NCI-H2081 (cell line): Measurements from ENCODE around the gene SHROOM1.

ENCODE experiments used
- DNase-seq, 2 experiments: peaks; one replicate each; lab custom pipeline; 2025; lab: John Stamatoyannopoulos, UW

The SHROOM1 gene

DNA sequence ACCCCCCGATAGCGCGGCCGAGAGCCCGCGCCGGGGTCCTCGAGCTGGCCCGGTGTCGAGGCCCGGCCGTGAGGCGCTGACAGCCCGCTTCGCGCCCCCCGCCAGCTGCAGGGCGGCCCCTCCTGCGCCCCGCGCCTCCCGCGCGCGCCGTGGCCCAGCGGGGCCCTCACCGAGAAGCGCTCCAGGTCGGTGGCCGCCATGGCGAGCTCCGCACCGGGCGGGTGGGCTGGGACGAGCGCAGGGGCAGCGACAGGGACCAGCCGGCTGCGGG, 53.6 kb downstream of the SHROOM1 start:
- no peak for DNase-seq

DNA sequence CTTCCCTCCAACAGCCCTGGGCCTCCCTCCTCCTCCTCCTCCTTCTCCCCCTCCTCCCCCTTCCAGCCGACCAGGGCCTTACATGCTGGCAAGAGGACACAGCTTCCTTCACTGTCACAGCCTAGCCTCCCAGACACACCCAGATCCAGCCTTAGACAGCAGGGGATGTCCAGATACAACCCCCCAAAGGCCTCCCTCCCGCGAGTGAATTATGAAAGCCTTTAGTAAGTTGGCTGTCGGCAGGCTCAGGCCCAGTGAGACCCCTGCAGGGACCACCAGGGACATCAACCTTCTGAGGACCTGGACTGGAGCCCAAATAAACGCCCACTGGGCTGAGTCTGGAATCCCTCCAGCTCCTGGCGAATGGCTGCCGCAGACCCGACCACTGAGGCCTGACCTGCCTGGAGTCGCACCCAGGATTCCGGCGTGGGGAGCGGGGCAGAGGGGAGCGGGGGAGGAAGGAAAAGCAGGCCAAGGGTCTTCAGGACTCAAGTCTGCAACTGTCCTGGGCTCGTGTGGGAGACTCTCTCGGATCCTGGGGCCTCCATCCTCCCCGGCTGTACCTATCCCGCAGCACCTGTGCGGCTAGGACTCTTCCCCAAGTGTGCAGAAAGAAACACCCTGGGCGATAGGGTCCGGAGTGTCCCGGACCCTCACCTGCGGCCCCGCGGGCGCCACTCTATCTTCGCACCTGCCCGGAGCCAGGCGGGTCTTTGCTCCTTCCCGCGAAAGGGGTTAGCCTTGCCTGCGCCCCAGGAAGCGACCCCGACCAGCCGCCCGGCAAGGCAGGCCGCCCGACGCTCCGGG, 54.1 kb downstream of the SHROOM1 start:
- peak; percentile 8 to 32 for DNase-seq

DNA sequence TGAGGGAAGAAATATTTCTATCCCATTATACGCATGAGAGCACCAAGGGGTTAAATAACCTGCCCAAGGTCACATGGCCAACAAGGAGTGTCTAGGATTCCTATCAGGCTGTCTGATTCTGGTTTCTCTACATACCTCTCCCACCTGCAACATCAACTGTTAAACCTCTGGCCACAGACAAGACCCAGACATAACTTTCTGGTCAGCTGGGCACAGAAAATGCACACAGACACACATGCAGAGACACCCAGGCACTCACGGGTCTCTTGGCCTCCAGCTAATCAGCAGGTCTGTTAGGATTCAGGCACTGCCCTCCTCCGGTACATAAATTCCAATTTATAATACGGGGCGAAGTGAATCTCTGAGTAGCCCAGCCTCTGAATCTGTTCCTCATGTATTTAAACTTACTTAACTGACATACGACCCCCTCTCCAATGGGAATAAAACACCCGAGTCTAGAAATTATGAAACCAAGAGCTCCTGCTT, 54.9 kb downstream of the SHROOM1 start:
- DNase-seq, result no peak

DNA sequence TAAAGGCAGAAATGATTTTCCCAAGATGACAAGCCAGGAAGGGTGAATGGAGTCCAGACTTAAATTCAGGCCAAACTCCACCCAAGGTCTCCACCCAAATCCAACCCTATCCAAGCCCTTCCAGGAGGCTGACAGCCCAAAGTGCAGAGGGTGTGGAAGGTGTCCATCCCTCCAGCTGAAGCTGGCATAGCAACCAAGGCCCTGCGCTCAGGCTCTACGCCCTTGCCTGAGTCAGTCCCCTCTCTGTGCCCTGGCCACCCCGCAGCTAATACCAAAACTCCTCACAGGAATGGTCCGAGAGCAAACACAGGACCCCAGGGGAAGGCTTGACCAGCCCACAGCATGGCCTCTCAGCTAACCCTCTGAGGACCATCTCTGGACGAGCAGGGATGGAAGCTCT, 55.6 kb downstream of the SHROOM1 start:
- no peak for DNase-seq

DNA sequence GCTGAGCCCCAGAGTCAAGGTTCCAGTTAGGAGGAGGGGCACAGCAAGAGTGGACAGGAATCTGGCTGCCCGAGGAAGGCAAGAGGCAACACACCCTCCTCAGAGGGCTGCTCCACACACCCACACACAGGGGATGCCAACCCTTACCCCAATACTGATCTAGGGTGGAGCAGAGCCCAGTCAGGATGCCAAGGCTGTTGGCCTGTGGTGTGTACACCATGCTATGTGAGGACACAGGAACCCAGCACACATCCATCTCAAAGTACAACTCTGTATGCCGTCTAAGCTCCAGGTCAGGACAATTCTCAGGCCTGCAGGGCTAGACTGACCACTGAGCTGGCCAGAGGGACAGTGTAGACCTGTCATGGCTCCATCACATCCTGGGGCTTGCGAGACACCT, 56.0 kb downstream of the SHROOM1 start:
- no peak for DNase-seq

DNA sequence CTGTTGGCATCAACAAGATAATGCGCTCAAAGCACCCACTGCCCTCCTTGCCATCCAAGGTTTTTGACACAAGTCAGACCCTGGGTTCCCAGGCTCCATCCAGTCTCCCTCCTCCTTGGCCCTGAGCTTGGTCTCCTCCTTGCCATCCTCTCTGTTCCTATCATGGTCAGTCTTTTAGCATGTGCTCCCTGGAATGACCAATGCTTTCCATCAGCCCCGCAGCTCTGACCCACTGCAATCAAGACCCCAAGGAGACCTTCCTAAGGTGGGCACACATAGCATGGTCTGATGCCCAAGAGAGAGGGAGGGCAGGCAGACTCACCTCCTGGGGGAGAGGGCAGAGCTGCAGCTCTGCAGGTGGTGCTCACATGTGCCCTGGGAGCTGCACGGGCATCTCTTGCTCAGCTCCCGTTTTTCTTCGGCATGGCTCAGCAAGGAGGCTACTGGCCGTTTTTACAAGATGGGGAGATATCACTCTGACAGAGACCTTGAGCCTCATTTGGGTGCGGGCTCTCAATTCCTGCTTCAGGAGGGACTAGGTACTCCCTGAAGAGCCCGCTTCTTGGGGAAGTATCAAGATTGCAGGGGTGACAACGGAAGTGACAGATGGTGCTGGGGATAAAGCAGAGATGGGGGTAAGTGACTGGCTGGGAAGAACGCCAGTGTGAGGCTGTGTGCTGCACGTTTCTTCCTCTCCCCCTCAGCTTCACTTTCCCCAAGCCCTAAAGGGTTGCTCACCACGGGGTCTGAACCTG, 56.7 kb downstream of the SHROOM1 start:
- DNase-seq, result no peak

DNA sequence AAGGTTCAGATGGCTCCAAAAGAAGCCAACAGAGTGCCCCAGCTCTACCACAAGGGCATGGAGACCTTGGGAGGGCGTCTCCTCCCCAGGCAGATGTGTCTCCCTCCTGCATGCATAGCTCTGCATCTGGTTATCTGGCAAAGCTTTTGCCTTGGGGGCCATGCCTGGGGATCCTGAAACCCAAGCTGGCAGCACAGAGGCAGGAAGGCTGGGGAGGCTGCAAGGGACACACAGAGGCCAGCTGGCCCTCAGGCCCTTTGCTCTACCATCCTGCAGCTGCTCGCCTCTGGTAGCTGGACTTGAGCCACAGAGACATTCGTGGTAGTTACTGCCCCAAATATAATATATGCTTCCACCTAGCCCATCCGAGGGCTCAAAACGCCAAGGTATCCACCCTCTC, 57.3 kb downstream of the SHROOM1 start:
- no peak for DNase-seq

DNA sequence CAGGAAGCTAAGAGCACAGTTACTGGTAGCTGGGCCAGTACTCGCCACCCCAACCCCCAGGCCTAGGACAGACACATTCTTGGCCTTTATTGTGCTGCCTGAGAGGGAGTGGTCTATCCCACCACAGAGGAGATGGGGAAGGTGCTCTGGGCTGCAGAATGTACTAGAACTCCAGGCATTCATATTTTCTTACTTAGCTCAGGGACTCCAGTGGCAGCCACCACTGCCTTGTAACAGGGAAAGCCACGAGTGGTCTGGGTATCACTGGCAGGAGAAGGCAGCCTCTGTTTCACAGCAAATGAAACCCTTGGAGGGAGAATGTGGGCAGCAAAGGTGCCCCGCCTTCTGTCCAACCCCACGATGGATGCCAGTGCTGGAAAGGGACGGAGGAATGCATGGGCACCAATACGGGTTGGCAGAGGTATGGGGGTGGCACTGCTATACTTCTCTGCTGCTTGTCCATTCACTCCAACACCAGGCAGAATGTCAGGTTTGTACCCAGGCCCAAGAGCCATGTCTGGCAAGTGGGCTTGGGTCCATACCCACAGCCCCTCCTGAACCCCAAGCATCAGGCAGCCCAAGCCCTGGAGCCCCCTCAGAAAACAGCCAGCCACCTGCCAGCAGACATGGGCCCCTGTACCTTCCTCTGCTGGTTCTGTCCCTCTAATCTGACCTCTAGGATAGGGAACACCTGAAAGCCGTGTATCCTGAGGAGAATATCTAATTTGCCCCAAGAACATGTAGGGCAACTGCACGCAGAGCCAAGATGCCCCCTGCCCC, 58.0 kb downstream of the SHROOM1 start:
- DNase-seq, result no peak
